Osteocyte (in vitro differentiated cells): ENCODE measurements around the gene ITGA6. TPM values are rescaled to one million over a fixed set of nuclear protein-coding genes. Genes with fewer than 3 reads are reported as not detected.

Experiments used
- DNase-seq: peaks from one replicate; pipeline ENCODE4 v3.0.0; 2021; ENCODE audit warnings: mixed read lengths; ENCODE audit not compliant: unreplicated experiment; ENCODE audit errors: extremely low spot score
- H3K27ac Mint-ChIP-seq: one replicate; pipeline ENCODE4 v1.8.0; 2021; ENCODE audit warnings: mild to moderate bottlenecking, mixed read lengths; ENCODE audit not compliant: unreplicated experiment
- H3K27me3 Mint-ChIP-seq: one replicate; pipeline ENCODE4 v1.8.0; 2021; ENCODE audit warnings: mixed read lengths; ENCODE audit not compliant: unreplicated experiment
- H3K36me3 Mint-ChIP-seq: one replicate; pipeline ENCODE4 v1.8.0; 2021; ENCODE audit warnings: mixed read lengths; ENCODE audit not compliant: unreplicated experiment
- H3K4me1 Mint-ChIP-seq: one replicate; pipeline ENCODE4 v1.8.0; 2021; ENCODE audit warnings: mixed read lengths; ENCODE audit not compliant: unreplicated experiment
- H3K4me3 Mint-ChIP-seq: one replicate; pipeline ENCODE4 v1.8.0; 2021; ENCODE audit warnings: mild to moderate bottlenecking, moderate library complexity, mixed read lengths; ENCODE audit not compliant: unreplicated experiment
- H3K9me3 Mint-ChIP-seq: one replicate; pipeline ENCODE4 v1.8.0; 2021; ENCODE audit warnings: mixed read lengths; ENCODE audit not compliant: unreplicated experiment
- CTCF ChIP-seq: fragments of 200-600 bp; sonication (generic); IDR thresholded peaks from 2 replicates; pipeline ENCODE4 v1.5.0; 2021; ENCODE audit warnings: antibody characterized with exemption, mild to moderate bottlenecking, moderate library complexity
- total RNA-seq: library from RNA; stranded (reverse); gene quantifications from 2 replicates; pipeline ENCODE4 v1.2.1, GENCODE V29; 2021

The ITGA6 gene
- total RNA-seq, 1 donor from 2014 or later, result 4.2 TPM

GRCh38 chr2:172473167-172473566 lies 45.8 kb downstream of the ITGA6 start:
- H3K27me3 Mint-ChIP-seq, result no peaks in the 10 kb centered on the region
- DNase-seq, result no peak
- H3K9me3 Mint-ChIP-seq, result no peaks in the 10 kb centered on the region
- no peak overlapping the region for H3K4me3 Mint-ChIP-seq
- no peaks in the 10 kb centered on the region for H3K4me1 Mint-ChIP-seq
- no peak for TF ChIP-seq CTCF
- no peak overlapping the region for H3K27ac Mint-ChIP-seq
- no peaks in the 10 kb centered on the region for H3K36me3 Mint-ChIP-seq

GRCh38 chr2:172478353-172478752 lies 51.0 kb downstream of the ITGA6 start:
- Mint-ChIP-seq H3K4me3 (no peak overlapping the region), H3K36me3 (no peaks in the 10 kb centered on the region), H3K27ac (no peak overlapping the region), H3K4me1 (peaks cover 23% of the 10 kb centered on the region), H3K9me3 (no peaks in the 10 kb centered on the region), H3K27me3 (no peaks in the 10 kb centered on the region)
- DNase-seq, result no peak
- TF ChIP-seq CTCF, result no peak

- no peak for DNase-seq
These were observed 53.2 kb downstream of the ITGA6 start for GRCh38 chr2:172480301-172481218.

GRCh38 chr2:172481507-172482262 lies 54.3 kb downstream of the ITGA6 start:
- Mint-ChIP-seq H3K4me3 (no peak overlapping the region), H3K9me3 (no peaks in the 10 kb centered on the region), H3K27ac (no peak overlapping the region), H3K36me3 (no peaks in the 10 kb centered on the region), H3K27me3 (no peaks in the 10 kb centered on the region), H3K4me1 (peaks cover 23% of the 10 kb centered on the region)
- peak; percentile 24 for TF ChIP-seq CTCF
- no peak for DNase-seq

More at GRCh38 chr2:172480301-172481218, 53.2 kb downstream of the ITGA6 start:
- Mint-ChIP-seq H3K27ac (peak overlapping the region; percentile 47), H3K36me3 (no peaks in the 10 kb centered on the region), H3K4me1 (peaks cover 23% of the 10 kb centered on the region), H3K9me3 (no peaks in the 10 kb centered on the region), H3K27me3 (no peaks in the 10 kb centered on the region), H3K4me3 (no peak overlapping the region)
- TF ChIP-seq CTCF, result no peak

GRCh38 chr2:172484253-172484652 lies 56.9 kb downstream of the ITGA6 start:
- H3K4me1 Mint-ChIP-seq, result peaks cover 21% of the 10 kb centered on the region
- no peak for DNase-seq

More at GRCh38 chr2:172484253-172484652, 56.9 kb downstream of the ITGA6 start:
- TF ChIP-seq CTCF, result peak; percentile 58
- Mint-ChIP-seq H3K4me3 (no peak overlapping the region), H3K36me3 (no peaks in the 10 kb centered on the region), H3K9me3 (no peaks in the 10 kb centered on the region), H3K27ac (no peak overlapping the region), H3K27me3 (no peaks in the 10 kb centered on the region)
